Measurements from ENCODE around the gene NME9. TPM values are rescaled to one million over a fixed set of nuclear protein-coding genes. Genes with fewer than 3 reads are reported as not detected.

The NME9 gene
- total and polyA plus RNA-seq, 4 donors = 0.08 to 0.39 TPM; not detected in 2

- Histone ChIP-seq H3K36me3 (ENCODE audit: control insufficient read depth in 4 of 4, insufficient read depth in 3 of 4, low read depth in 1 of 4, low read length in 3 of 4) (peaks cover 1 to 8% (median 3%) of the 10 kb centered on the region in 4 donors), H3K4me3 (ENCODE audit: low read depth in 1 of 3, low read length in 3 of 3) (no peak overlapping the region)
- TF ChIP-seq RAD21 (IDR thresholded peaks at IDR 0.05) = no peak
- no peak for TF ChIP-seq FOXA1 (IDR thresholded peaks at IDR 0.05)
- TF ChIP-seq CTCF (IDR thresholded peaks at IDR 0.05; ENCODE audit: low read depth, low read length, missing input control) = no peak
- no peak for TF ChIP-seq JUND (IDR thresholded peaks at IDR 0.05)
- TF ChIP-seq RXRA (IDR thresholded peaks at IDR 0.05) = no peak
- no peak for TF ChIP-seq EGR1 (IDR thresholded peaks at IDR 0.05; ENCODE audit: low read depth in 2 of 2)
- TF ChIP-seq NR2F2 (IDR thresholded peaks at IDR 0.05) = no peak
- TF ChIP-seq SP1 (IDR thresholded peaks at IDR 0.05) = no peak
Observed at GRCh38 chr3:138265745-138266144, 63.9 kb downstream of the NME9 start.

GRCh38 chr3:138263104-138263503, 66.5 kb downstream of the NME9 start:
- Histone ChIP-seq H3K27ac (ENCODE audit: low read depth in 1 of 2, low read length in 2 of 2) (no peak overlapping the region), H3K27me3 (ENCODE audit: control insufficient read depth in 4 of 4, insufficient read depth in 4 of 4, low read length in 3 of 4) (no peaks in the 10 kb centered on the region), H3K36me3 (ENCODE audit: control insufficient read depth in 4 of 4, insufficient read depth in 3 of 4, low read depth in 1 of 4, low read length in 3 of 4) (peaks cover 2 to 5% (median 3%) of the 10 kb centered on the region in 4 donors), H3K9ac (ENCODE audit: low read depth in 1 of 2, low read length in 2 of 2) (no peak overlapping the region), H3K9me3 (ENCODE audit: control insufficient read depth in 4 of 4, low read length in 3 of 4) (no peaks in the 10 kb centered on the region), H3K4me1 (ENCODE audit: control insufficient read depth in 4 of 4, insufficient read depth in 4 of 4, low read length in 3 of 4) (no peaks in the 10 kb centered on the region), H3K4me3 (ENCODE audit: low read depth in 1 of 3, low read length in 3 of 3) (no peak overlapping the region)
- 80% methylated on average over 2 of the region's 2 CpGs for WGBS
- no peak for DNase-seq (ENCODE audit: low spot score)
- TF ChIP-seq JUND (IDR thresholded peaks at IDR 0.05) (no peak), SP1 (IDR thresholded peaks at IDR 0.05) (no peak), FOXA1 (IDR thresholded peaks at IDR 0.05) (no peak), RXRA (IDR thresholded peaks at IDR 0.05) (no peak), CTCF (IDR thresholded peaks at IDR 0.05; ENCODE audit: low read depth, low read length, missing input control) (no peak), EGR1 (IDR thresholded peaks at IDR 0.05; ENCODE audit: low read depth in 2 of 2) (no peak), HNF4G (IDR thresholded peaks at IDR 0.05) (no peak), ATF3 (IDR thresholded peaks at IDR 0.05) (no peak), RAD21 (IDR thresholded peaks at IDR 0.05) (no peak), HNF4A (conservative IDR thresholded peaks at IDR 0.05) (no peak), NR2F2 (IDR thresholded peaks at IDR 0.05) (no peak)
- TF ChIP-seq, protein P1, sequence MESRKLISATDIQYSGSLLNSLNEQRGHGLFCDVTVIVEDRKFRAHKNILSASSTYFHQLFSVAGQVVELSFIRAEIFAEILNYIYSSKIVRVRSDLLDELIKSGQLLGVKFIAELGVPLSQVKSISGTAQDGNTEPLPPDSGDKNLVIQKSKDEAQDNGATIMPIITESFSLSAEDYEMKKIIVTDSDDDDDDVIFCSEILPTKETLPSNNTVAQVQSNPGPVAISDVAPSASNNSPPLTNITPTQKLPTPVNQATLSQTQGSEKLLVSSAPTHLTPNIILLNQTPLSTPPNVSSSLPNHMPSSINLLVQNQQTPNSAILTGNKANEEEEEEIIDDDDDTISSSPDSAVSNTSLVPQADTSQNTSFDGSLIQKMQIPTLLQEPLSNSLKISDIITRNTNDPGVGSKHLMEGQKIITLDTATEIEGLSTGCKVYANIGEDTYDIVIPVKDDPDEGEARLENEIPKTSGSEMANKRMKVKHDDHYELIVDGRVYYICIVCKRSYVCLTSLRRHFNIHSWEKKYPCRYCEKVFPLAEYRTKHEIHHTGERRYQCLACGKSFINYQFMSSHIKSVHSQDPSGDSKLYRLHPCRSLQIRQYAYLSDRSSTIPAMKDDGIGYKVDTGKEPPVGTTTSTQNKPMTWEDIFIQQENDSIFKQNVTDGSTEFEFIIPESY (IDR thresholded peaks at IDR 0.05) = no peak

More at GRCh38 chr3:138265745-138266144, 63.9 kb downstream of the NME9 start:
- H3K9ac ChIP-seq (ENCODE audit: low read depth in 1 of 2, low read length in 2 of 2) = no peak overlapping the region
- no peak overlapping the region for H3K27ac ChIP-seq (ENCODE audit: low read depth in 1 of 2, low read length in 2 of 2)
- WGBS = 98% methylated on average over 1 of the region's 1 CpG
- no peaks in the 10 kb centered on the region for H3K4me1 ChIP-seq (ENCODE audit: control insufficient read depth in 4 of 4, insufficient read depth in 4 of 4, low read length in 3 of 4)
- no peaks in the 10 kb centered on the region for H3K9me3 ChIP-seq (ENCODE audit: control insufficient read depth in 4 of 4, low read length in 3 of 4)
- DNase-seq (ENCODE audit: low spot score) = no peak
- H3K27me3 ChIP-seq (ENCODE audit: control insufficient read depth in 4 of 4, insufficient read depth in 4 of 4, low read length in 3 of 4) = no peaks in the 10 kb centered on the region

All from liver (tissue), 9 donors.